ENCODE results near the gene SLC7A10. TPM values are rescaled to one million over a fixed set of nuclear protein-coding genes. Genes with fewer than 3 reads are reported as not detected.

SLC7A10 gene
- total and polyA plus RNA-seq, 4 experiments from 2014 or later, result not detected

- Mint-ChIP-seq H3K4me3 (no peak overlapping the region), H3K36me3 (peaks cover 0 to 2% of the 10 kb centered on the region in 2 donors), H3K27ac (no peak overlapping the region), H3K27me3 (peaks cover 0 to 2% of the 10 kb centered on the region in 2 donors), H3K4me1 (no peaks in the 10 kb centered on the region), H3K9me3 (peaks cover 0 to 6% (median 2%) of the 10 kb centered on the region in 8 donors)
- no peaks in the 10 kb centered on the region for H3K9me3 ChIP-seq (ENCODE audit: control insufficient read depth in 1 of 2, low read length in 2 of 2)
- POLR2A ChIA-PET (ENCODE audit: partially characterized antibody), result no interaction called here
- H3K27me3 ChIP-seq (ENCODE audit: insufficient read depth, low read length), result no peaks in the 10 kb centered on the region
- H3K27ac ChIP-seq (ENCODE audit: low read depth, low read length), result no peak overlapping the region
- intact Hi-C loops (cut with micrococcal nuclease), result no loop called here
- no peak overlapping the region for H3K4me3 ChIP-seq (ENCODE audit: low read length in 2 of 2)
- CTCF ChIA-PET (ENCODE audit: partially characterized antibody), result no interaction called here
- no peaks in the 10 kb centered on the region for H3K4me1 ChIP-seq (ENCODE audit: insufficient read depth, low read length)
- H3K36me3 ChIP-seq (ENCODE audit: insufficient read depth, low read length), result no peaks in the 10 kb centered on the region
- no peak for DNase-seq
Observed at GRCh38 chr19:33252971-33253370, 27.3 kb upstream of the SLC7A10 start.

GRCh38 chr19:33252418-33252962 lies 26.8 kb upstream of the SLC7A10 start:
- H3K27ac Mint-ChIP-seq, result no peak overlapping the region
- H3K36me3 Mint-ChIP-seq, result no peaks in the 10 kb centered on the region
- Histone ChIP-seq H3K4me1 (ENCODE audit: insufficient read depth, low read length) (no peaks in the 10 kb centered on the region), H3K27ac (ENCODE audit: low read depth, low read length) (no peak overlapping the region), H3K27me3 (ENCODE audit: insufficient read depth, low read length) (no peaks in the 10 kb centered on the region), H3K4me3 (ENCODE audit: low read length in 2 of 2) (no peak overlapping the region), H3K9me3 (ENCODE audit: control insufficient read depth in 1 of 2, low read length in 2 of 2) (no peaks in the 10 kb centered on the region), H3K36me3 (ENCODE audit: insufficient read depth, low read length) (no peaks in the 10 kb centered on the region)
- H3K27me3 Mint-ChIP-seq, result no peaks in the 10 kb centered on the region
- ChIA-PET POLR2A (ENCODE audit: partially characterized antibody) (no interaction called here), CTCF (ENCODE audit: partially characterized antibody) (no interaction called here)
- intact Hi-C loops (cut with micrococcal nuclease), result no loop called here
- no peak overlapping the region for H3K4me3 Mint-ChIP-seq
- peaks cover 0 to 2% (median 0%) of the 10 kb centered on the region in 8 donors for H3K9me3 Mint-ChIP-seq
- H3K4me1 Mint-ChIP-seq, result no peaks in the 10 kb centered on the region
- DNase-seq, result no peak

- Mint-ChIP-seq H3K27me3 (no peaks in the 10 kb centered on the region), H3K4me1 (no peaks in the 10 kb centered on the region), H3K36me3 (no peaks in the 10 kb centered on the region), H3K4me3 (no peak overlapping the region), H3K9me3 (peaks cover 0 to 2% (median 0%) of the 10 kb centered on the region in 8 donors), H3K27ac (no peak overlapping the region)
- Histone ChIP-seq H3K4me1 (ENCODE audit: insufficient read depth, low read length) (no peaks in the 10 kb centered on the region), H3K4me3 (ENCODE audit: low read length in 2 of 2) (no peak overlapping the region), H3K27ac (ENCODE audit: low read depth, low read length) (no peak overlapping the region), H3K27me3 (ENCODE audit: insufficient read depth, low read length) (no peaks in the 10 kb centered on the region), H3K9me3 (ENCODE audit: control insufficient read depth in 1 of 2, low read length in 2 of 2) (no peaks in the 10 kb centered on the region), H3K36me3 (ENCODE audit: insufficient read depth, low read length) (no peaks in the 10 kb centered on the region)
- no peak for DNase-seq
- intact Hi-C loops (cut with micrococcal nuclease), result no loop called here
- ChIA-PET POLR2A (ENCODE audit: partially characterized antibody) (no interaction called here), CTCF (ENCODE audit: partially characterized antibody) (no interaction called here)
Observed at GRCh38 chr19:33251526-33252090, 26.0 kb upstream of the SLC7A10 start.

GRCh38 chr19:33251076-33251475 lies 25.4 kb upstream of the SLC7A10 start:
- CTCF ChIA-PET (ENCODE audit: partially characterized antibody), result no interaction called here
- Histone ChIP-seq H3K36me3 (ENCODE audit: insufficient read depth, low read length) (no peaks in the 10 kb centered on the region), H3K27ac (ENCODE audit: low read depth, low read length) (no peak overlapping the region), H3K4me1 (ENCODE audit: insufficient read depth, low read length) (no peaks in the 10 kb centered on the region), H3K4me3 (ENCODE audit: low read length in 2 of 2) (no peak overlapping the region), H3K9me3 (ENCODE audit: control insufficient read depth in 1 of 2, low read length in 2 of 2) (no peaks in the 10 kb centered on the region), H3K27me3 (ENCODE audit: insufficient read depth, low read length) (no peaks in the 10 kb centered on the region)
- POLR2A ChIA-PET (ENCODE audit: partially characterized antibody), result no interaction called here
- Mint-ChIP-seq H3K4me3 (no peak overlapping the region), H3K9me3 (peaks cover 0 to 2% (median 0%) of the 10 kb centered on the region in 8 donors), H3K4me1 (no peaks in the 10 kb centered on the region), H3K36me3 (no peaks in the 10 kb centered on the region), H3K27ac (no peak overlapping the region), H3K27me3 (no peaks in the 10 kb centered on the region)
- DNase-seq, result no peak
- intact Hi-C loops (cut with micrococcal nuclease), result no loop called here

DNA sequence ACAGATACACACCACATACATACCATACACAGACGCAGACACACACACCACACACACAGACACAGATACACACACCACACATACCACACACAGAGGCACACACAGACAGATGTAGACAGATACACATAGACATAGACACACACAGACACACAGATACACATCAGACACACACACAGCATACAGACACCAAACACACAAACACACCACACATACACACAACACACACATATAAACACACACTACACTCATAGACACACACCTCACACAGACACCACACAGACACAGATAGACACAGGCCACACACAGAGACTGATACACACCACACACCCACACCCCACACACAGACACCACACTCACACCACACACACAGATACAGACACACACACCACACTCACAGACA lies 24.9 kb upstream of the SLC7A10 start:
- CTCF ChIA-PET (ENCODE audit: partially characterized antibody), result no interaction called here
- no peak for DNase-seq
- no peak overlapping the region for H3K27ac ChIP-seq (ENCODE audit: low read depth, low read length)

GRCh38 chr19:33249740-33250366 lies 24.2 kb upstream of the SLC7A10 start:
- H3K4me3 ChIP-seq (ENCODE audit: low read length in 2 of 2), result no peak overlapping the region
- no peaks in the 10 kb centered on the region for H3K27me3 ChIP-seq (ENCODE audit: insufficient read depth, low read length)
- H3K27ac Mint-ChIP-seq, result no peak overlapping the region
- H3K4me1 ChIP-seq (ENCODE audit: insufficient read depth, low read length), result no peaks in the 10 kb centered on the region
- H3K36me3 Mint-ChIP-seq, result no peaks in the 10 kb centered on the region
- DNase-seq, result no peak
- H3K27me3 Mint-ChIP-seq, result no peaks in the 10 kb centered on the region
- H3K4me1 Mint-ChIP-seq, result no peaks in the 10 kb centered on the region
- H3K4me3 Mint-ChIP-seq, result no peak overlapping the region
- no peaks in the 10 kb centered on the region for H3K36me3 ChIP-seq (ENCODE audit: insufficient read depth, low read length)
- peaks cover 0 to 3% of the 10 kb centered on the region in 2 donors for H3K9me3 ChIP-seq (ENCODE audit: control insufficient read depth in 1 of 2, low read length in 2 of 2)
- ChIA-PET POLR2A (ENCODE audit: partially characterized antibody) (no interaction called here), CTCF (ENCODE audit: partially characterized antibody) (no interaction called here)
- no peak overlapping the region for H3K27ac ChIP-seq (ENCODE audit: low read depth, low read length)
- H3K9me3 Mint-ChIP-seq, result peaks cover 0 to 9% (median 0%) of the 10 kb centered on the region in 8 donors
- intact Hi-C loops (cut with micrococcal nuclease), result no loop called here

More for the DNA sequence above, 24.9 kb upstream of the SLC7A10 start:
- H3K36me3 Mint-ChIP-seq, result no peaks in the 10 kb centered on the region
- Histone ChIP-seq H3K9me3 (ENCODE audit: control insufficient read depth in 1 of 2, low read length in 2 of 2) (peaks cover 0 to 3% of the 10 kb centered on the region in 2 donors), H3K4me1 (ENCODE audit: insufficient read depth, low read length) (no peaks in the 10 kb centered on the region), H3K27me3 (ENCODE audit: insufficient read depth, low read length) (no peaks in the 10 kb centered on the region), H3K36me3 (ENCODE audit: insufficient read depth, low read length) (no peaks in the 10 kb centered on the region), H3K4me3 (ENCODE audit: low read length in 2 of 2) (no peak overlapping the region)
- no peaks in the 10 kb centered on the region for H3K4me1 Mint-ChIP-seq
- peaks cover 0 to 6% (median 0%) of the 10 kb centered on the region in 8 donors for H3K9me3 Mint-ChIP-seq
- no peak overlapping the region for H3K27ac Mint-ChIP-seq
- H3K27me3 Mint-ChIP-seq, result no peaks in the 10 kb centered on the region
- POLR2A ChIA-PET (ENCODE audit: partially characterized antibody), result no interaction called here
- intact Hi-C loops (cut with micrococcal nuclease), result no loop called here
- H3K4me3 Mint-ChIP-seq, result no peak overlapping the region

GRCh38 chr19:33248954-33249613 lies 23.4 kb upstream of the SLC7A10 start:
- POLR2A ChIA-PET (ENCODE audit: partially characterized antibody), result no interaction called here
- H3K27ac ChIP-seq (ENCODE audit: low read depth, low read length), result no peak overlapping the region
- Mint-ChIP-seq H3K4me1 (no peaks in the 10 kb centered on the region), H3K27me3 (no peaks in the 10 kb centered on the region), H3K4me3 (no peak overlapping the region), H3K27ac (no peak overlapping the region), H3K9me3 (peaks cover 0 to 11% (median 0%) of the 10 kb centered on the region in 8 donors), H3K36me3 (no peaks in the 10 kb centered on the region)
- H3K36me3 ChIP-seq (ENCODE audit: insufficient read depth, low read length), result no peaks in the 10 kb centered on the region
- DNase-seq, result no peak
- peaks cover 0 to 3% of the 10 kb centered on the region in 2 donors for H3K9me3 ChIP-seq (ENCODE audit: control insufficient read depth in 1 of 2, low read length in 2 of 2)
- H3K4me3 ChIP-seq (ENCODE audit: low read length in 2 of 2), result no peak overlapping the region
- intact Hi-C loops (cut with micrococcal nuclease), result no loop called here
- no peaks in the 10 kb centered on the region for H3K4me1 ChIP-seq (ENCODE audit: insufficient read depth, low read length)
- H3K27me3 ChIP-seq (ENCODE audit: insufficient read depth, low read length), result no peaks in the 10 kb centered on the region
- CTCF ChIA-PET (ENCODE audit: partially characterized antibody), result no interaction called here

Data from CD4-positive, alpha-beta memory T cell (primary cell).